Testis (tissue), 2 donors: Measurements from ENCODE around the gene TPSG1.
"Not testable (repeated sequence)": the region's sequence is repeated elsewhere in the genome, so short reads cannot be mapped to it uniquely, and the experiment has no call there.

Experiments used
- POLR2A ChIP-seq: fragments of 450-650 bp; IDR thresholded peaks from one replicate; pipeline ENCODE4 v1.6.1; 2017; ENCODE audit warnings: antibody characterized with exemption, mild to moderate bottlenecking, moderate library complexity
- TF ChIP-seq, protein P1 (sequence below), 3 experiments: fragments of 450-650 bp in 2 of 3; fragments of 200-600 bp in 1 of 3; sonication (generic) in 1 of 3; IDR thresholded peaks; one replicate each; pipeline ENCODE4 v1.5.1; 2016 to 2019; ENCODE audit warnings: antibody characterized with exemption in 3 of 3, mild to moderate bottlenecking in 2 of 3, moderate library complexity in 1 of 3

DNA sequence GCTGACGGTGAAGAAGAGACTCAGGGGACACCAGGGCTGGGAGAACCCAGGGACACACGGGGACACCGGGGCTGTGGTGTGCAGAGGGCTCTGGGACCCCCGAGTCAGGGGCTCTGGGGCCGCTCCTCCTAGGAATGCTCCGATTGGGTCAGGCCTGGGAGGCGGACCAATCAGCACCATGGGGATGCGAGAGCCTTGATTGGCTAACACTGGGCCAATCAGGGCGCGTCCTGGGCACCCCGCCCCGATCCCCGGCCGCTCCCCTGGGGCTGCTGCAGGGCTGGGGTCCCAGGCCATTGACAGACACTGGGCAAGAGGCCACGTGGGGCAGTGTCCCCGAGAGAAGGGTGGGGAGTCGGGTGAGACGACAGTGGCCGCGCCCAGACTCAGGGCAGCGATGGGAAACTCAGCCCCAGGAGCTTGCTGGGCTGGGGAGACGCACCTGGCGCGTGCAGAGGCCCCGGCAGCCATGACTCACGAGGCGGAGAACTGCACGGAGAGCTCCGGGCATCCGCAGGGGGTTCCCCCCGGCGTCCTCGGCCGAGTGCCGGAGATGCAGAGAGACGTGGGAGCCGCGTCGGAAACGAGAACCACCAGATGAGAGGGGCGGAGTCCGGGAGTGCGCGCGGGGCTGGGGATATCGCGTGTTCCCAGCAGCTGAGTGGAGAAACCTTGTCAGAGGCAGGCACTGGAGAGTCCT is 7.1 kb upstream of the TPSG1 start:
- TF ChIP-seq POLR2A = not testable (repeated sequence)
- TF ChIP-seq, protein P1, sequence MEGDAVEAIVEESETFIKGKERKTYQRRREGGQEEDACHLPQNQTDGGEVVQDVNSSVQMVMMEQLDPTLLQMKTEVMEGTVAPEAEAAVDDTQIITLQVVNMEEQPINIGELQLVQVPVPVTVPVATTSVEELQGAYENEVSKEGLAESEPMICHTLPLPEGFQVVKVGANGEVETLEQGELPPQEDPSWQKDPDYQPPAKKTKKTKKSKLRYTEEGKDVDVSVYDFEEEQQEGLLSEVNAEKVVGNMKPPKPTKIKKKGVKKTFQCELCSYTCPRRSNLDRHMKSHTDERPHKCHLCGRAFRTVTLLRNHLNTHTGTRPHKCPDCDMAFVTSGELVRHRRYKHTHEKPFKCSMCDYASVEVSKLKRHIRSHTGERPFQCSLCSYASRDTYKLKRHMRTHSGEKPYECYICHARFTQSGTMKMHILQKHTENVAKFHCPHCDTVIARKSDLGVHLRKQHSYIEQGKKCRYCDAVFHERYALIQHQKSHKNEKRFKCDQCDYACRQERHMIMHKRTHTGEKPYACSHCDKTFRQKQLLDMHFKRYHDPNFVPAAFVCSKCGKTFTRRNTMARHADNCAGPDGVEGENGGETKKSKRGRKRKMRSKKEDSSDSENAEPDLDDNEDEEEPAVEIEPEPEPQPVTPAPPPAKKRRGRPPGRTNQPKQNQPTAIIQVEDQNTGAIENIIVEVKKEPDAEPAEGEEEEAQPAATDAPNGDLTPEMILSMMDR (IDR thresholded peaks at IDR 0.05) = not testable (repeated sequence)
